ENCODE data around the gene MAB21L2. TPM values are rescaled to one million over a fixed set of nuclear protein-coding genes. Genes with fewer than 3 reads are reported as not detected.
"Not testable (repeated sequence)": the region's sequence is repeated elsewhere in the genome, so short reads cannot be mapped to it uniquely, and the experiment has no call there.

Gene MAB21L2
- total RNA-seq (not detected), total RNA-seq (0 to 0.10 (median 0) reads per million in 29 experiments)
- total RNA-seq (2013) = not detected

GRCh38 chr4:150582146-150582872 is at the start of gene MAB21L2:
TSS of gene MAB21L2 (plus strand) at chr4:150582151. CDS start at chr4:150583030, 879 bp downstream.
- CTCF ChIA-PET = no interaction called here
- POLR2A ChIA-PET = no interaction called here
- H3K4me1 Mint-ChIP-seq = peaks cover 0 to 2% (median 0%) of the 10 kb centered on the region in 3 donors
- no peaks in the 10 kb centered on the region for H3K9me3 Mint-ChIP-seq
- Histone ChIP-seq H3K9me3 (no peaks in the 10 kb centered on the region), H3K4me3 (ENCODE audit: control insufficient read depth in 1 of 2, extremely low read depth in 1 of 2, low read length in 1 of 2) (no peak within 1 kb of the TSS), H3K27me3 (replicated peaks in 1 of 2; ENCODE audit: control insufficient read depth in 2 of 2, extremely low read depth in 1 of 2, insufficient read depth in 2 of 2, low read length in 1 of 2) (no peaks in the 10 kb centered on the region), H3K4me1 (ENCODE audit: control insufficient read depth in 1 of 2, extremely low read depth in 1 of 2, insufficient read depth in 2 of 2, low read length in 2 of 2) (no peaks in the 10 kb centered on the region), H3K36me3 (ENCODE audit: control insufficient read depth in 2 of 2, extremely low read depth in 1 of 2, insufficient read depth in 1 of 2, low read length in 1 of 2) (peaks cover 5 to 26% of the 10 kb centered on the region in 2 donors), H3K27ac (ENCODE audit: low read length) (no peak within 1 kb of the TSS)
- H3K27me3 Mint-ChIP-seq = no peaks in the 10 kb centered on the region
- H3K36me3 Mint-ChIP-seq = peaks cover 67% of the 10 kb centered on the region
- ATAC-seq (replicated peaks in 1 of 4) (no peak), DNase-seq (no peak)
- H3K27ac Mint-ChIP-seq = no peak within 1 kb of the TSS
- no peak within 1 kb of the TSS for H3K4me3 Mint-ChIP-seq
- 98% methylated on average over 9 of the region's 27 CpGs for WGBS (ENCODE audit: insufficient coverage)

DNA sequence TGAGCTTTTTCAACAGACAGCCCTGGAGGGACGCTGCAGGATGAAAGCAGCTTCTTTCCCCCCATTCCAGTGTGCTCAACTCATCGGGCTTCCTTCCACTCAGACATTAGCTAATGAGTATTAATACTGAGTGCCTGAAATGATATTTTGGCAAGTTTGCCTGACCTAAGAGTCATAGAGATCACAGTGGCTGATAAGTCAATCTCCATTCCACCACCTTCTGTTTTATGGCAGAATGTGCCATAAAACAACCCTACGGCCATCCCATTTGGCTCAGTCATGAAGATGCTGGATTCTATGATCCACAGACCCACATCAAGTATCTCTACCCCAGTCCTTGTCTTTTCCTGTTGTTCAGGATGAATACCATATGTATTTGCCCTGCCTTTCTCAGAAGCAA is 48.3 kb upstream of the MAB21L2 start:
- no peaks in the 10 kb centered on the region for H3K27me3 Mint-ChIP-seq
- Histone ChIP-seq H3K4me1 (ENCODE audit: control insufficient read depth in 1 of 2, extremely low read depth in 1 of 2, insufficient read depth in 2 of 2, low read length in 2 of 2) (no peaks in the 10 kb centered on the region), H3K27me3 (replicated peaks in 1 of 2; ENCODE audit: control insufficient read depth in 2 of 2, extremely low read depth in 1 of 2, insufficient read depth in 2 of 2, low read length in 1 of 2) (no peaks in the 10 kb centered on the region), H3K27ac (ENCODE audit: low read length) (no peak overlapping the region), H3K36me3 (ENCODE audit: control insufficient read depth in 2 of 2, extremely low read depth in 1 of 2, insufficient read depth in 1 of 2, low read length in 1 of 2) (no peaks in the 10 kb centered on the region), H3K4me3 (ENCODE audit: control insufficient read depth in 1 of 2, extremely low read depth in 1 of 2, low read length in 1 of 2) (no peak overlapping the region), H3K9me3 (no peaks in the 10 kb centered on the region)
- 100% methylated on average over 1 of the region's 3 CpGs for WGBS (ENCODE audit: insufficient coverage)
- no peak overlapping the region for H3K4me3 Mint-ChIP-seq
- peaks cover 0 to 3% (median 0%) of the 10 kb centered on the region in 3 donors for H3K9me3 Mint-ChIP-seq
- POLR2A ChIA-PET = interaction anchor here in 1 of 2 donors (0.5 kb wide), 1 partner anchor 10 kb away, joined by 4 read pairs; no protein-coding TSS in a partner anchor
- no peak for ATAC-seq (replicated peaks in 1 of 4)
- no peaks in the 10 kb centered on the region for H3K4me1 Mint-ChIP-seq
- DNase-seq = no peak
- H3K36me3 Mint-ChIP-seq = peaks cover 33% of the 10 kb centered on the region
- no peak overlapping the region for H3K27ac Mint-ChIP-seq
- CTCF ChIA-PET = no interaction called here

- ATAC-seq (replicated peaks in 1 of 4) (no peak), DNase-seq (no peak)
- H3K9me3 Mint-ChIP-seq = peaks cover 0 to 3% (median 0%) of the 10 kb centered on the region in 3 donors
- H3K4me1 Mint-ChIP-seq = no peaks in the 10 kb centered on the region
- H3K4me3 ChIP-seq (ENCODE audit: control insufficient read depth in 1 of 2, extremely low read depth in 1 of 2, low read length in 1 of 2) = no peak overlapping the region
- no peaks in the 10 kb centered on the region for H3K4me1 ChIP-seq (ENCODE audit: control insufficient read depth in 1 of 2, extremely low read depth in 1 of 2, insufficient read depth in 2 of 2, low read length in 2 of 2)
- no peaks in the 10 kb centered on the region for H3K36me3 ChIP-seq (ENCODE audit: control insufficient read depth in 2 of 2, extremely low read depth in 1 of 2, insufficient read depth in 1 of 2, low read length in 1 of 2)
- no peaks in the 10 kb centered on the region for H3K27me3 Mint-ChIP-seq
- ChIA-PET POLR2A (interaction anchor here in 1 of 2 donors (0.5 kb wide), 1 partner anchor 9 kb away, joined by 4 read pairs; no protein-coding TSS in a partner anchor), CTCF (no interaction called here)
- no peak overlapping the region for H3K27ac ChIP-seq (ENCODE audit: low read length)
- H3K36me3 Mint-ChIP-seq = peaks cover 32% of the 10 kb centered on the region
- no peak overlapping the region for H3K4me3 Mint-ChIP-seq
- no peak overlapping the region for H3K27ac Mint-ChIP-seq
- no peaks in the 10 kb centered on the region for H3K27me3 ChIP-seq (replicated peaks in 1 of 2; ENCODE audit: control insufficient read depth in 2 of 2, extremely low read depth in 1 of 2, insufficient read depth in 2 of 2, low read length in 1 of 2)
- no peaks in the 10 kb centered on the region for H3K9me3 ChIP-seq
Observed at GRCh38 chr4:150534818-150535217, 47.1 kb upstream of the MAB21L2 start.

DNA sequence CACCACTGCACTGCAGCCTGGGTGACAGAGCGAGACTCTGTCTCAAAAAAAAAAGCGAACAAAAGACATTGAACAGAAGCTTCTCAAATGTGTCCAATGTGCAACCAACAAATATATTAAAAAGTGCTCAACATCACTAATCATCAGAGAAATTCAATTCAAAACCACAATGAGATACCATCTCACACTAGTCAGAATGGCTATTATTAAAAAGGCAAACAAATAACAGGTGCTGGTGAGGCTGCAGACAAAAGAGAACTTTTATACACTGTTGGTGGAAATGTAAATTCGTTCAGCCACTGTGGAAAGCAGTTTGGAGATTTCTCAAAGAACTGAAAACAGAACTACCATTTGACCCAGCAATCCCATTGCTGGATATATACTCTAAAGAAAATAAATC is 44.0 kb upstream of the MAB21L2 start:
- not testable (repeated sequence) for H3K4me1 Mint-ChIP-seq; H3K4me1 ChIP-seq (ENCODE audit: control insufficient read depth in 1 of 2, extremely low read depth in 1 of 2, insufficient read depth in 2 of 2, low read length in 2 of 2)

DNA sequence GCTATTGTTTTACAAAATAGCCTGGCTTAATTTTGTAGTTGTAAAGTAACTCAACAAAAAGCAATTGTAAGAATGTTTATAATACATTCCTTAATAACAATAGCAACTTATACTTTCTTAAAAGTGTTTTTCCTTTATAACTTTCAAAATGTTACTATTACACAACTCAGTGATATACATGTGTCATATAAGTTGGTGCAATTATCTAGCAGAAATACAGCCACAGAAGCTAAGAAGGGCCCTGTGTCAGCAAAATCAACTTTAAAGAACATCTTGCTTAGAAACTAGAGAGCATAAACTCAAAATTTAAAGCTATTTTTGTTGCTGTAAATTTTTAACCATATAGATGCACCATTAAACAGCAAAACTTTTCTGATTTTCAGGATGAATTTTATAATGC is 41.4 kb upstream of the MAB21L2 start:
- H3K36me3 Mint-ChIP-seq = peaks cover 21% of the 10 kb centered on the region
- no peak overlapping the region for H3K27ac Mint-ChIP-seq
- peaks cover 0 to 3% (median 0%) of the 10 kb centered on the region in 3 donors for H3K9me3 Mint-ChIP-seq
- no peaks in the 10 kb centered on the region for H3K27me3 Mint-ChIP-seq
- Histone ChIP-seq H3K27ac (ENCODE audit: low read length) (no peak overlapping the region), H3K4me1 (ENCODE audit: control insufficient read depth in 1 of 2, extremely low read depth in 1 of 2, insufficient read depth in 2 of 2, low read length in 2 of 2) (no peaks in the 10 kb centered on the region), H3K9me3 (no peaks in the 10 kb centered on the region), H3K36me3 (ENCODE audit: control insufficient read depth in 2 of 2, extremely low read depth in 1 of 2, insufficient read depth in 1 of 2, low read length in 1 of 2) (no peaks in the 10 kb centered on the region), H3K27me3 (replicated peaks in 1 of 2; ENCODE audit: control insufficient read depth in 2 of 2, extremely low read depth in 1 of 2, insufficient read depth in 2 of 2, low read length in 1 of 2) (no peaks in the 10 kb centered on the region), H3K4me3 (ENCODE audit: control insufficient read depth in 1 of 2, extremely low read depth in 1 of 2, low read length in 1 of 2) (no peak overlapping the region)
- DNase-seq (no peak), ATAC-seq (replicated peaks in 1 of 4) (no peak)
- ChIA-PET CTCF (no interaction called here), POLR2A (interaction anchor here in 1 of 2 donors (0.6 kb wide), 1 partner anchor 16 kb away, joined by 3 read pairs; no protein-coding TSS in a partner anchor)
- no peaks in the 10 kb centered on the region for H3K4me1 Mint-ChIP-seq
- H3K4me3 Mint-ChIP-seq = no peak overlapping the region

More for the DNA sequence above, 44.0 kb upstream of the MAB21L2 start:
- H3K36me3 ChIP-seq (ENCODE audit: control insufficient read depth in 2 of 2, extremely low read depth in 1 of 2, insufficient read depth in 1 of 2, low read length in 1 of 2); ATAC-seq (replicated peaks in 1 of 4); H3K4me3 Mint-ChIP-seq; DNase-seq; CTCF ChIA-PET; H3K9me3 ChIP-seq; H3K9me3 Mint-ChIP-seq; H3K27ac ChIP-seq (ENCODE audit: low read length); POLR2A ChIA-PET; H3K27me3 ChIP-seq (replicated peaks in 1 of 2; ENCODE audit: control insufficient read depth in 2 of 2, extremely low read depth in 1 of 2, insufficient read depth in 2 of 2, low read length in 1 of 2); H3K27ac Mint-ChIP-seq; H3K27me3 Mint-ChIP-seq; H3K4me3 ChIP-seq (ENCODE audit: control insufficient read depth in 1 of 2, extremely low read depth in 1 of 2, low read length in 1 of 2): not testable (repeated sequence)
- 100% methylated on average over 2 of the region's 3 CpGs for WGBS (ENCODE audit: insufficient coverage)
- peaks cover 21% of the 10 kb centered on the region for H3K36me3 Mint-ChIP-seq

GRCh38 chr4:150540959-150541360 is 41.0 kb upstream of the MAB21L2 start:
- no peak overlapping the region for H3K4me3 ChIP-seq (ENCODE audit: control insufficient read depth in 1 of 2, extremely low read depth in 1 of 2, low read length in 1 of 2)
- no peak for ATAC-seq (replicated peaks in 1 of 4)
- H3K4me1 ChIP-seq (ENCODE audit: control insufficient read depth in 1 of 2, extremely low read depth in 1 of 2, insufficient read depth in 2 of 2, low read length in 2 of 2) = no peaks in the 10 kb centered on the region
- Mint-ChIP-seq H3K9me3 (peaks cover 0 to 3% (median 0%) of the 10 kb centered on the region in 3 donors), H3K27ac (no peak overlapping the region), H3K36me3 (peaks cover 21% of the 10 kb centered on the region), H3K4me3 (no peak overlapping the region), H3K4me1 (no peaks in the 10 kb centered on the region), H3K27me3 (no peaks in the 10 kb centered on the region)
- no CpG with 5 or more reads among the region's 3 CpGs for WGBS (ENCODE audit: insufficient coverage)
- ChIA-PET POLR2A (no interaction called here), CTCF (no interaction called here)
- no peaks in the 10 kb centered on the region for H3K9me3 ChIP-seq
- no peaks in the 10 kb centered on the region for H3K27me3 ChIP-seq (replicated peaks in 1 of 2; ENCODE audit: control insufficient read depth in 2 of 2, extremely low read depth in 1 of 2, insufficient read depth in 2 of 2, low read length in 1 of 2)
- no peak for DNase-seq
- H3K27ac ChIP-seq (ENCODE audit: low read length) = no peak overlapping the region
- H3K36me3 ChIP-seq (ENCODE audit: control insufficient read depth in 2 of 2, extremely low read depth in 1 of 2, insufficient read depth in 1 of 2, low read length in 1 of 2) = no peaks in the 10 kb centered on the region
